Femur (tissue), 1 donor: ENCODE measurements around the gene APOLD1.
"Not testable (repeated sequence)": the region's sequence is repeated elsewhere in the genome, so short reads cannot be mapped to it uniquely, and the experiment has no call there.

Experiments used
- DNase-seq: peaks from one replicate; pipeline ENCODE4 v3.0.0-alpha.2; 2017

Gene APOLD1

GRCh38 chr12:12784911-12785814 lies at the start of gene APOLD1:
Gene APOLD1 (plus strand): TSS chr12:12785659. CDS start chr12:12785692, 33 bp downstream.
- peak; percentile 54 for DNase-seq

GRCh38 chr12:12736759-12737676 lies 48.4 kb upstream of the APOLD1 start:
- no peak for DNase-seq

GRCh38 chr12:12738152-12738551 lies 47.3 kb upstream of the APOLD1 start:
- not testable (repeated sequence) for DNase-seq

GRCh38 chr12:12741660-12742059 lies 43.8 kb upstream of the APOLD1 start:
- DNase-seq, result no peak

GRCh38 chr12:12744546-12745305 lies 40.7 kb upstream of the APOLD1 start:
- DNase-seq, result no peak

GRCh38 chr12:12745576-12746211 lies 39.8 kb upstream of the APOLD1 start:
- DNase-seq, result no peak

- no peak for DNase-seq
Observed at GRCh38 chr12:12747278-12747677, 38.2 kb upstream of the APOLD1 start.

GRCh38 chr12:12748044-12748443 lies 37.4 kb upstream of the APOLD1 start:
- DNase-seq, result no peak

- DNase-seq, result no peak
Observed at GRCh38 chr12:12749433-12749832, 36.0 kb upstream of the APOLD1 start.

- no peak for DNase-seq
Observed at GRCh38 chr12:12755923-12756322, 29.5 kb upstream of the APOLD1 start.

GRCh38 chr12:12757121-12757520 lies 28.3 kb upstream of the APOLD1 start:
- DNase-seq, result no peak

GRCh38 chr12:12759234-12759915 lies 26.1 kb upstream of the APOLD1 start:
- DNase-seq, result no peak

- no peak for DNase-seq
Observed at GRCh38 chr12:12764824-12765223, 20.6 kb upstream of the APOLD1 start.

GRCh38 chr12:12770262-12770661 lies 15.2 kb upstream of the APOLD1 start:
- DNase-seq, result no peak

- no peak for DNase-seq
Observed at GRCh38 chr12:12774791-12775190, 10.7 kb upstream of the APOLD1 start.

- no peak for DNase-seq
Observed at GRCh38 chr12:12776261-12776660, 9.2 kb upstream of the APOLD1 start.

- DNase-seq, result no peak
Observed at GRCh38 chr12:12777092-12777491, 8.4 kb upstream of the APOLD1 start.

- DNase-seq, result no peak
Observed at GRCh38 chr12:12779007-12779406, 6.5 kb upstream of the APOLD1 start.

GRCh38 chr12:12779529-12779928 lies 5.9 kb upstream of the APOLD1 start:
- no peak for DNase-seq

- no peak for DNase-seq
Observed at GRCh38 chr12:12784116-12784515, 1.3 kb upstream of the APOLD1 start.

GRCh38 chr12:12786351-12786705 lies 869 bp downstream of the APOLD1 start:
- DNase-seq, result no peak
